Measurements from ENCODE around the gene ARL8B.

The ARL8B gene

DNA sequence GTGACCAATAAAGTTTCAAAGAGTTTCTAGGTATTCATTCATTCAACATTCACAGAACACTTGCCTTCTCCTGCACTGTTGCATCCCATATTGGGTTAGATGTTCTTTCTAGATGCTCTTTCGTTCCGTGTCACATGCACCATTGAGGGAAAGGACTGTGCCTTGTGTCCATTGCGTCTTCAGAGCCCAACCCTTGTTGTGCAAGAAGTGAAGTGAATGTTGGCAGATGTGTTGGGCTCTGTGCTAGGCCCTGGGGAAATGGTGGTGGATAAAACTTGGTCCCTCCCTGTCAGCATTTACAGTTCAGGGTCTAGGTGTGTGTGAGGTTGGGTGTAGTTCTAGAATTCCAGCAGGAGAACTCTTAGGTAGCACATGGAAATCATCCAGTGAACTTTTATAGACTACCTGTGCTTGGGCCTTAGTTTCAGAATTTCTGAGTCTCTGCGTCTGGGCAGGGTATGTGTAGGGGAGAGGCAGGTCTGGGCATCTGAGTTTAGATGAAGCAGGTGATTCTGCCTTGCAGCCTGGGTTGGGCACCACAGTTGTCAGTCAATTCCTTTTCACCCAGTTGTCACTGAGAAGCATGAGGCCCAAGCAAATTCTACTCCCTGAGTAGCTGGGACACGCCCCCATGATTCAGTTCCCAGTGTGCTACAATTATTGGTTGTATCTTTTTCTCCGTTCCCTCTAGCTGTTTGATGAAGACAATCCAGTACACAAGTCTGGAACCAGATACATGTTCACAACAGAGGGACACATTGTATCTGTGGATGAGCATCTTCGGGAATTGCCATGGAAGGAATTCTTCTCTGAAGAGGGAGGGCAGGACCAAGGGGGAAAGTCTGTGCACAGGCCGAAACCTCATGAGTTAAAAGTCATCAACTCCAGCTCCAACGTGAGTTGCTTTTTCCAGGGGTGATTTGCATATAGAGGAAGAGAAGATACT, 90.8 kb downstream of the ARL8B start:
- peaks cover 22% of the 10 kb centered on the region; the same call in 1 of the 2 replicates for H3K4me1 ChIP-seq (ENCODE audit: insufficient read depth, low read length)
- H3K9ac ChIP-seq (ENCODE audit: low read depth, low read length) = no peak overlapping the region
- no peaks in the 10 kb centered on the region for H3K9me3 ChIP-seq (ENCODE audit: control insufficient read depth, insufficient read depth, low read length)
- H3K36me3 ChIP-seq (ENCODE audit: insufficient read depth, low read length) = peaks cover 26% of the 10 kb centered on the region

DNA sequence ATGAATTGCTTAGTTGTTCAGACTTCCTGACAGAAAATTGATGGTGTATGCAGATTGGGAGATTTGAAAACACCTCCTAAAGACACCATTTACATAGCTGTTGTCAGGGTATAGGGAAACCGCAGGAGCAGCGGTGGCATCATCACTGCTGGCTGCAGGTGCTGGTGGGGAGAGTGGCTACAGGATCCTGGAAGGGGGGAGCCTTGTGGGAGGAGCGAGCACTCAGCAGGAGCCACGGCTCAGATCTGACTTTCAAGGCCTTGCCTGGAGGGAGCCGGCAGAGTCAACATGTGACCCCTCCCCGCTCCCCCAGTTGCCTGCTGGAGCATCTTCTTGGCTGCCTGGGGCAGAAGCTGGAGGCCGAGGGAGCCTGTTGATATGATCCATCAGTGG, 91.5 kb downstream of the ARL8B start:
- Histone ChIP-seq H3K36me3 (ENCODE audit: insufficient read depth, low read length) (peaks cover 24% of the 10 kb centered on the region), H3K4me1 (ENCODE audit: insufficient read depth, low read length) (peaks cover 24% of the 10 kb centered on the region; the same call in 1 of the 2 replicates), H3K9ac (ENCODE audit: low read depth, low read length) (no peak overlapping the region)

DNA sequence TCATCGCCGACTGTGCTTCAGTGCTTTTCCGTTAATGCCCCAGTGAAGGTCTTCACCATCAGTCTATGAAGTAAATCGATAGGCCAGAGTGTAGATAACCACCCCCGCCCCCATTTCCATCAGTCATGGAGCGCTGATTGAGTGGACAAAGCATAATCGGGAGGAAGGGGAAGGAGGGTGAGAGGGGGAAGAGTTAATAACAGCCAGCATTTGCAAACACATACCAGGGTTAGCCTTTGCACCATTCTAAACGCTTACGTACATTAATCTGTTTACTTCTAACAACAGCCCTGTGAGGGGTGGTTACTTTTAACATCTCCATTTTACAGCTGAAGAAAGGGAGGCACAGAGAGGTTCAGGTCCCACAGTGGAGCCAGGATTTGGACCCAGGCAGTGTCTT, 92.3 kb downstream of the ARL8B start:
- no peaks in the 10 kb centered on the region for H3K9me3 ChIP-seq (ENCODE audit: control insufficient read depth, insufficient read depth, low read length)
- peaks cover 24% of the 10 kb centered on the region; the same call in 1 of the 2 replicates for H3K4me1 ChIP-seq (ENCODE audit: insufficient read depth, low read length)
- H3K36me3 ChIP-seq (ENCODE audit: insufficient read depth, low read length) = peaks cover 20% of the 10 kb centered on the region
- H3K9ac ChIP-seq (ENCODE audit: low read depth, low read length) = no peak overlapping the region

More for the DNA sequence above, 91.5 kb downstream of the ARL8B start:
- H3K9me3 ChIP-seq (ENCODE audit: control insufficient read depth, insufficient read depth, low read length) = no peaks in the 10 kb centered on the region

DNA sequence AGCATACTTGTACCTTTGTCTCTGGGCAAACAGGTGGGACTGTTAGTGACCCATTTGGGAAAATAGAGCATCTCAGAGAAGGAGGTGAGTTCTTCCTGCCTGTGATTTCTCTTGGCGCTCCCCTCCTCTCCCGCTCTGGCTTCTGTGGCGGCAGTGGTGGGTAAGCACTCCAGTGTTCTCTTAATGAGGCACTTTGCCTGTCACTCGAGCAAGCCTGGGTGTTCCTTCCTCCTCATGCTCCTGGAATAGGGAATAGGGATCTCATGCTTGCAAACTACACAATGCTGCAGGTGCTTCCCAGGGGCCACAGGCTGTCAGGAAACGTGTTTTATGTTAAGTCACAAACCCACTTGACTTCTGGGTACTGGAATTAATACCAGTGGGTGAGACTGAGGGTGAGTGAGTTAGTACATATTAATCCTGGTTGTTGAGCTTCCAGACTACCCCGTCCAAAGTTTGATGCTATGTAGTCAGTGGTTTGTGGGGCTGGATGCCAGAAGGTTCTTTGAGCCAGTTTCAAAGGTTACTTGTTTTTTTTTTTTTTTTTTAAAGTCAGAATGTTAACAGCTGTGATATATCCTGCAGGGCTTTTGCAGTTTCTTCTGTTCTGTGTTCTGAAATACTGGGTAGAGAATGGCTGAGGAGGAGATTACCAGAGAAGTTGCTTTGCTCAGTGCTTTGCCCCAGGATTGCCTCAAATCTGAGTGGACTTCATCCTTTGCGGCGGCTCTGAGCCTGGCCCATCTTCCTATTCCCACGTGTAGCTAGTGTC, 95.9 kb downstream of the ARL8B start:
- Histone ChIP-seq H3K36me3 (ENCODE audit: insufficient read depth, low read length) (peaks cover 10% of the 10 kb centered on the region), H3K9ac (ENCODE audit: low read depth, low read length) (no peak overlapping the region), H3K4me1 (ENCODE audit: insufficient read depth, low read length) (peaks cover 22% of the 10 kb centered on the region), H3K9me3 (ENCODE audit: control insufficient read depth, insufficient read depth, low read length) (no peaks in the 10 kb centered on the region)

DNA sequence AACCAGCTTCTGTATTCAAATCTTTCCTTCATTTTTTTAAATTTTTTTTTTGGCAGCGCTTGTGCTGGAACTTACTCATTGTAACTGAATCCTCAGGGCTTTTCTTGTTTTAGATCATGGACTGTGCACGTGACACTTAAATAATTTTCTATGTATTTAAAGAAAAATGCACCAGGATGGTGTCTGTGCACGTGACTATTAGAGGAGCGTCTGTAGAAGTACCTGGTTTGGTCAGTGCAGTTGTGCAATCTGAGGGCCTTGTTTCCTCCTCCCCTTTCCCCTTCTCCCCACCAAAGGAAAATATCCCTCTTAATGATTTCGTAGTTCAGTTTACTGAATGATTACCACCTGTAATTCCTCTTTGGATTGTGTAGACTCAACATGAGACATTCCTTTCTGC, 96.7 kb downstream of the ARL8B start:
- H3K9me3 ChIP-seq (ENCODE audit: control insufficient read depth, insufficient read depth, low read length) = no peaks in the 10 kb centered on the region
- H3K36me3 ChIP-seq (ENCODE audit: insufficient read depth, low read length) = peaks cover 10% of the 10 kb centered on the region

DNA sequence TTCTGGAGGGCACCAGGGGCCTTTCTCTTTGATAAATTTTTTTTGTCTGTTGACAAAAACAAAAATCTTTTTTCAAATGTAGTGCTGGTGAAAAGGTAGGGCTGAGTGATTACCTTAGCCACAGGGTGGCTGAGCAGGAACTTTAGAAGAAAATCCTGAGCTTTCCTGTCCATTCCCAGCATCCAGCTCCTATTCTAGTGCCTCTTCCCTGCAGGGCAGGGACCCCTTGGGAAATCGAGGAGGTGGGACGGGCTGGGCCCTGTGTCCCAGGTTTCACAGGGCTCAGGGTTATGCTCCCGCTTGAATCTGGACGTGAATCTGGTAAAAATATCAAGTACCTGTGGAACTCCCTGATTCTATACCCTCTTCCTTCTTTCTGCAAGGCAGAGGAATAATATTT, 97.1 kb downstream of the ARL8B start:
- Histone ChIP-seq H3K9ac (ENCODE audit: low read depth, low read length) (no peak overlapping the region), H3K9me3 (ENCODE audit: control insufficient read depth, insufficient read depth, low read length) (no peaks in the 10 kb centered on the region), H3K4me1 (ENCODE audit: insufficient read depth, low read length) (peaks cover 13% of the 10 kb centered on the region), H3K36me3 (ENCODE audit: insufficient read depth, low read length) (peaks cover 8% of the 10 kb centered on the region)

More for the DNA sequence above, 96.7 kb downstream of the ARL8B start:
- H3K4me1 ChIP-seq (ENCODE audit: insufficient read depth, low read length) = peaks cover 17% of the 10 kb centered on the region
- no peak overlapping the region for H3K9ac ChIP-seq (ENCODE audit: low read depth, low read length)

DNA sequence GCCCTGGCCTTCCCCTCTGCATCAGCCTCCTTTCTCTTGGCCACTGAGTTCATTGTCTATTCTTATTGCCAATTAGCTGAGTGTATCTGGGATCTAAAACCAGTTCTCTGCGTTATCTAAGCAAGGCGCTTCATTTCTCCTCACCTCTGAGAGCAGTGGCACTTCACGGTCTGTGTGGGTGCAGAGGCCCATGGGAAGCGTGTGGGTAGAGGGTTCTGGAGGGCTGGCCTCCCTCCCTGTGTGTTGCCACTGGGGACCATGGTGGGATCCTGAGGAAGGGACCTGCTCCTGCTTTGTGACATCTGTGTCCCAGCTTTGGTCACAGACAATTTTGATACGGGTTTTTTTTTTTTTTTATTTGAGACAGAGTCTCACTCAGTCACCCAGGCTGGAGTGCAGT, 98.1 kb downstream of the ARL8B start:
- Histone ChIP-seq H3K36me3 (ENCODE audit: insufficient read depth, low read length) (0 out of 2 replicates have a peak, but pooled peaks cover 6% of the 10 kb centered on the region), H3K4me1 (ENCODE audit: insufficient read depth, low read length) (peaks cover 10% of the 10 kb centered on the region), H3K9me3 (ENCODE audit: control insufficient read depth, insufficient read depth, low read length) (no peaks in the 10 kb centered on the region), H3K9ac (ENCODE audit: low read depth, low read length) (no peak overlapping the region)

DNA sequence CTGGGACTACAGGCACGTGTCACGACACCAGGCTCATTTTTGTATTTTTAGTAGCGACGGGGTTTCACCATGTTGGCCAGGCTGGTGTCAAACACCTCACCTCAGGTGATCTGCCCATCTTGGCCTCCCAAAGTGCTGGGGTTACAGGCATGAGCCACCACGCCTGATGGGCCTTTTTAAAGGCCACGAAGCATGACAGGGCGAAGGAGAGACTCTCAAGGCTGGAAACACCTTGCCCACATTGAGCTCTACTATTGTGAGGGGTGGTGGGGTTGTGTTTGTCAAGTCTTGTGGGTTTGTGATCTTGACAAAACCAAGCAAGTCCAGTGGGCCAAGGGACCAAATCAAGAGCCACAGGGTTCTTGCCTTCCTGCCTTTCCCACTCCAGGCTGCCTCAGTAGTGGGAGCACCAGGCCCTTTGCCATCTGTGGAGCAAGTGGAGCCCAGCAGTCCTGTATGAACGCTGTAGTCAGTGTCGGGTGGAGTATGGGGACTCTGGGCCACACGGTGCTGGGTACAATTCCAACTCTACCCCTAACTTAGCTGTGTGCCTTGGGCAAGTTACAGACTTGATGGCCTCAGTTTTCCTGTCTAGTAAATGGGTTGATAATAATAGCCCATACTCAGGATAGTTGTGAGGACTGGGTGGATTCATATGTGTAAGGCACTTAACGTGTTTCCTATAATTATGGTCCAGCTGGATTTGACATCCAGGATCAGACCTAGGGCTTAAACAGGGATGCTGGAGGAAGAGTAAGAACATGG, 98.8 kb downstream of the ARL8B start:
- Histone ChIP-seq H3K9me3 (ENCODE audit: control insufficient read depth, insufficient read depth, low read length) (no peaks in the 10 kb centered on the region), H3K9ac (ENCODE audit: low read depth, low read length) (no peak overlapping the region), H3K36me3 (ENCODE audit: insufficient read depth, low read length) (0 out of 2 replicates have a peak, but pooled peaks cover 6% of the 10 kb centered on the region), H3K4me1 (ENCODE audit: insufficient read depth, low read length) (peaks cover 10% of the 10 kb centered on the region)

DNA sequence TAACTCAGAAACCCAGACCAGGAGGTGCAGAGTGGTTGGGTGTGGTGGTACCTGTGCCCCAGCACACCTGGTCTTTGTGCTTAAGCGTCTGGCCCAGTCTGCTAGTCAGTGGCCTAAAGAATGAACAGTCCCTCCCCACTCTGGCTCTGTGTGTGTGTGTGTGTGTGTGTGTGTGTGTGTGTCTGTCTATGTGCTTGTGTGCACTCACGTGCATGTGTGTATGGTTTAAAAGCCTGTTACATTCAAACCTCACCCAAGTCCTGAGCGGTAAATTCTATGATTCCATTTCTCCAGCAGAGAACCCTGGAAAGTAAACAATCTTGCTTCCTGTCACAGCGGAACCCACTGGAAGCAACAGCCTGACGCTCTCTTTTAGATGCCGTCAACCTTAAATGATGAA, 99.6 kb downstream of the ARL8B start:
- Histone ChIP-seq H3K4me1 (ENCODE audit: insufficient read depth, low read length) (peaks cover 10% of the 10 kb centered on the region), H3K9me3 (ENCODE audit: control insufficient read depth, insufficient read depth, low read length) (no peaks in the 10 kb centered on the region), H3K36me3 (ENCODE audit: insufficient read depth, low read length) (0 out of 2 replicates have a peak, but pooled peaks cover 5% of the 10 kb centered on the region), H3K9ac (ENCODE audit: low read depth, low read length) (no peak overlapping the region)

DNA sequence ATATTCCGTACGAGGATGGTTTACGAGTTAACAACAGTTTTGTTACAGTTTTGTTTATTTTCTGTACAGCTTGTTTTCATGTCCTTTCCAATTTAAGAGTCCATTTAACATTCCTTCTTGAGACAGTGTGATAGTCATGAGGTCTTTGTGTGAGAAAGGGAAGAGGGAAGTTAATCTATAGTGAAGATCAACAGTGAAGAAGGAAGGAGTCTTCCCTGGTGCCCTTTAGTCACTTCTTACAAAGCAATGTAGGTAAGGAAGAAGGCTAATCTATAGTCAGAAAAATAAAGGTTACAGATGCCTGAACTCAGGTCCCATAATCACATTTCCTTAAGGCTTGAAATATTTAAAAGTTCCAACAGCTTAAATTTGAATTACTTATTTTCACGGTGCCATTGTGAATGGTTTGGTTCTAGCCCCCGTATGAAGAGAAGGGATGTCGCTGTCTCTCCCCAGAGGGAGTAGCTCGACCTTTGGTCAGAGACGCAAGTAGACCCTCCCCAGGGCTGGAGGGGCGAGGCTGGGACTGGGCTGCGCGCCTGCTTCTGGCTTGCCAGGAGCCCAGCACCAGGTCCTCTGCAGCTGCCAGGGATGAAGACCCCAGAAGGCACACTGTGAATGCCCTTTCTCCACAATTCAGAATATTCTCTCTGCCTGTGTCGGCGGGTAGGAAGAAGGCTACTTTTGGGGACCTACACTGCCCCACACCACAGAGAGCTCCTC, 100.4 kb downstream of the ARL8B start:
- peaks cover 10% of the 10 kb centered on the region for H3K4me1 ChIP-seq (ENCODE audit: insufficient read depth, low read length)
- H3K9ac ChIP-seq (ENCODE audit: low read depth, low read length) = no peak overlapping the region
- H3K36me3 ChIP-seq (ENCODE audit: insufficient read depth, low read length) = no peaks in the 10 kb centered on the region
- H3K9me3 ChIP-seq (ENCODE audit: control insufficient read depth, insufficient read depth, low read length) = no peaks in the 10 kb centered on the region

DNA sequence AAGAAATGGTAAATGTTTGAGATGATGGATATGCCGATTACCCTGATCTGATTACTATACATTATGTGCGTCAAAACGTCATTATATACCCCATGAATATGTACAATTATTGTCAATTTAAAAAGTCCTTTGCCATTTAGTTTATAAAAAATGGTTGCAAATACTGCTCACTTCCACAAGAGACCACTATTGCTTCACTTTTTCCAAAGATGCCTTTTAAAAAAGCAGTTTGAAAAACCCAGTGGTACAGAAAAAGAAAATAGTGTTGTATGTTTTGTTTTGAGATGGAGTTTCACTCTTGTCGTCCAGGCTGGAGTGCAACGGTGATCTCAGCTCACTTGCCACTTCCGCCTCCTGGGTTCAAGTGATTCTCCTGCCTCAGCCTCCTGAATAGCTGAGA, 104.7 kb downstream of the ARL8B start:
- Histone ChIP-seq H3K36me3 (ENCODE audit: insufficient read depth, low read length) (no peaks in the 10 kb centered on the region), H3K9me3 (ENCODE audit: control insufficient read depth, insufficient read depth, low read length) (no peaks in the 10 kb centered on the region), H3K4me1 (ENCODE audit: insufficient read depth, low read length) (no peaks in the 10 kb centered on the region), H3K9ac (ENCODE audit: low read depth, low read length) (no peak overlapping the region)

DNA sequence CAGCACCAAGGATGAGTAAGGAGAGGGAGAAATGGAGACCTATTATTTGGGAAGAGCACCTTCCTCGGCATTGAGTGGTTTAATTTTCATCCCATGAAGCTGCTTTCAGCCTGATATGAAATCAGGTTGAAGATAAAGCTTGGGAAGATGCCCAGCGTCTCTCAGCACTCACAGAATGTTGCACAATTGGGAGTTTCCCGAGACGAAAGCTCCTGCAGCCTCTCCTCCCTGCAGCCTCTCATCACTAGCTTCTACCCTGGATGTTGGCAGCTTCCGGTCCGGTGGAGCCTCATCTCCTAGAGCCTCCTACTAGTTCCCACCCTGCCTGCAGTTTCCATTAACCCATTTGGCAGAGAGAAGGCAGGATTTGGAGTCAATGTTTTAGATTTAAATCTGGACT, 105.7 kb downstream of the ARL8B start:
- Histone ChIP-seq H3K4me1 (ENCODE audit: insufficient read depth, low read length) (no peaks in the 10 kb centered on the region; the same call in 1 of the 2 replicates), H3K36me3 (ENCODE audit: insufficient read depth, low read length) (no peaks in the 10 kb centered on the region), H3K9ac (ENCODE audit: low read depth, low read length) (no peak overlapping the region), H3K9me3 (ENCODE audit: control insufficient read depth, insufficient read depth, low read length) (no peaks in the 10 kb centered on the region)

DNA sequence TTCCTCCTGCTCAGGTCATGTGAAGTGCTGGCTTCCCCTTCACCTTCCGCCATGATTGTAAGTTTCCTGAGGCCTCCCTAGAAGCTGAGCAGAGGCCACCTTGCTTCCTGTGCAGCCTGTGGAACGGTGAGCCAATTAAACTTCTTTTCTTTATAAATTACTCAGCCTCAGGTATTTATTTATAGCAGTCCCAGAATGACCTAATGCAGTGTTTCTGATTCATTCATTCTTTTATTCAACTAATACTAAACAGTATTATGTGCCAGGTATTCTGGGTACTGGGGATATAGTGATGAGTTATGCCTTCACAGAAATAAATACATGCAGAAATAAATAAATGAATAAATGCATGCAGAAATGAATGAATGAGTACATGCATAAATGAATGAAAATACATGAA, 107.3 kb downstream of the ARL8B start:
- H3K9ac ChIP-seq (ENCODE audit: low read depth, low read length) = no peak overlapping the region
- no peaks in the 10 kb centered on the region for H3K9me3 ChIP-seq (ENCODE audit: control insufficient read depth, insufficient read depth, low read length)
- no peaks in the 10 kb centered on the region; the same call in 1 of the 2 replicates for H3K4me1 ChIP-seq (ENCODE audit: insufficient read depth, low read length)
- H3K36me3 ChIP-seq (ENCODE audit: insufficient read depth, low read length) = no peaks in the 10 kb centered on the region
